HG03558 (cell line): Measurements from ENCODE around the gene NSL1.
A peak's percentile ranks its signal among the peaks of the same experiment; 100 is the strongest.

ENCODE experiments used
- ATAC-seq: cut with Tn5 transposase; IDR thresholded peaks from one replicate; pipeline ENCODE4 v1.9.1; 2021; ENCODE audit warnings: moderate number of reproducible peaks; ENCODE audit not compliant: unreplicated experiment; ENCODE audit errors: extremely low read depth

NSL1 gene

GRCh38 chr1:212791676-212792395 is at the start of gene NSL1, which contains the start of gene TATDN3:
TSS of gene NSL1 (minus strand) at chr1:212791777. CDS start at chr1:212791763, 14 bp downstream.
TSS of gene TATDN3 (plus strand) at chr1:212791894. CDS start at chr1:212791922, 28 bp downstream.
- peak; percentile 39 for ATAC-seq

- ATAC-seq: no peak
Measured at GRCh38 chr1:212838145-212838544, 46.6 kb upstream of the NSL1 start.

GRCh38 chr1:212833211-212834207 is 41.9 kb upstream of the NSL1 start:
- peak; percentile 59 for ATAC-seq

GRCh38 chr1:212828395-212828794 is 36.8 kb upstream of the NSL1 start:
- ATAC-seq: no peak

GRCh38 chr1:212827831-212828278 is 36.3 kb upstream of the NSL1 start:
- ATAC-seq: no peak

- ATAC-seq: no peak
Measured at GRCh38 chr1:212827171-212827776, 35.7 kb upstream of the NSL1 start.

GRCh38 chr1:212825798-212826452 is 34.3 kb upstream of the NSL1 start:
- ATAC-seq: no peak

GRCh38 chr1:212824201-212824600 is 32.6 kb upstream of the NSL1 start:
- ATAC-seq: no peak

GRCh38 chr1:212822956-212823355 is 31.4 kb upstream of the NSL1 start:
- no peak for ATAC-seq

GRCh38 chr1:212820969-212821368 is 29.4 kb upstream of the NSL1 start:
- no peak for ATAC-seq

- ATAC-seq: peak; percentile 84
Measured at GRCh38 chr1:212819726-212820125, 28.1 kb upstream of the NSL1 start.

GRCh38 chr1:212816567-212817278 is 25.1 kb upstream of the NSL1 start:
- ATAC-seq: no peak

GRCh38 chr1:212814537-212815334 is 23.2 kb upstream of the NSL1 start:
- no peak for ATAC-seq

- no peak for ATAC-seq
Measured at GRCh38 chr1:212805767-212806166, 14.2 kb upstream of the NSL1 start.

- ATAC-seq: no peak
Measured at GRCh38 chr1:212797681-212798080, 6.1 kb upstream of the NSL1 start.

GRCh38 chr1:212794561-212795014 is 3.0 kb upstream of the NSL1 start:
- peak; percentile 73 for ATAC-seq

- no peak for ATAC-seq
Measured at GRCh38 chr1:212792396-212792908, 875 bp upstream of the NSL1 start.

- ATAC-seq: peak; percentile 8
Measured at GRCh38 chr1:212791261-212791675, 309 bp downstream of the NSL1 start.
